ENCODE data around the gene MAPK4. TPM values are rescaled to one million over a fixed set of nuclear protein-coding genes. Genes with fewer than 3 reads are reported as not detected.

Gene MAPK4
- total RNA-seq, 1 donor from 2014 or later = 0.11 TPM

- Histone ChIP-seq H3K36me3 (ENCODE audit: insufficient read depth, low read length) (no peaks in the 10 kb centered on the region), H4K20me1 (ENCODE audit: insufficient read depth, low read length) (no peaks in the 10 kb centered on the region), H3K79me2 (ENCODE audit: insufficient read depth, low read length) (no peaks in the 10 kb centered on the region), H3K4me3 (ENCODE audit: insufficient read depth, low read depth, low read length) (no peak overlapping the region), H3K4me2 (ENCODE audit: low read length) (no peak overlapping the region), H3K27me3 (ENCODE audit: insufficient read depth, low read length) (no peaks in the 10 kb centered on the region), H3K9ac (ENCODE audit: low read length) (no peak overlapping the region), H3K4me1 (ENCODE audit: insufficient read depth, low read length) (no peaks in the 10 kb centered on the region), H3K9me3 (ENCODE audit: insufficient read depth, low read depth, low read length) (no peaks in the 10 kb centered on the region), H3K27ac (ENCODE audit: low read depth, low read length) (no peak overlapping the region), H2AFZ (ENCODE audit: low read depth, low read length) (no peak overlapping the region)
- Mint-ChIP-seq H3K27ac (ENCODE audit: unreplicated experiment) (no peak overlapping the region), H3K4me3 (ENCODE audit: unreplicated experiment) (no peak overlapping the region), H3K36me3 (ENCODE audit: low read depth, unreplicated experiment) (no peaks in the 10 kb centered on the region), H3K27me3 (ENCODE audit: low read depth, unreplicated experiment) (peaks cover 7% of the 10 kb centered on the region), H3K9me3 (ENCODE audit: unreplicated experiment) (peaks cover 6% of the 10 kb centered on the region), H3K4me1 (ENCODE audit: low read depth, unreplicated experiment) (no peaks in the 10 kb centered on the region)
- DNase-seq (ENCODE audit: low read depth) = no peak
- no peak for FAIRE-seq
- TF ChIP-seq CTCF (IDR thresholded peaks at IDR 0.05; ENCODE audit: insufficient read depth, low read depth, low read length) (no peak), EZH2 (IDR thresholded peaks at IDR 0.05; ENCODE audit: insufficient read depth, low read length) (no peak)
These were observed 197.5 kb downstream of the MAPK4 start for GRCh38 chr18:50757358-50757757.

GRCh38 chr18:50769463-50769862 lies 209.6 kb downstream of the MAPK4 start:
- Histone ChIP-seq H3K9me3 (ENCODE audit: insufficient read depth, low read depth, low read length) (no peaks in the 10 kb centered on the region), H3K4me2 (ENCODE audit: low read length) (no peak overlapping the region), H3K27ac (ENCODE audit: low read depth, low read length) (no peak overlapping the region), H3K36me3 (ENCODE audit: insufficient read depth, low read length) (no peaks in the 10 kb centered on the region), H3K27me3 (ENCODE audit: insufficient read depth, low read length) (no peaks in the 10 kb centered on the region), H3K4me1 (ENCODE audit: insufficient read depth, low read length) (no peaks in the 10 kb centered on the region), H2AFZ (ENCODE audit: low read depth, low read length) (no peak overlapping the region), H3K79me2 (ENCODE audit: insufficient read depth, low read length) (no peaks in the 10 kb centered on the region), H4K20me1 (ENCODE audit: insufficient read depth, low read length) (no peaks in the 10 kb centered on the region), H3K9ac (ENCODE audit: low read length) (no peak overlapping the region), H3K4me3 (ENCODE audit: insufficient read depth, low read depth, low read length) (no peak overlapping the region)
- H3K27me3 Mint-ChIP-seq (ENCODE audit: low read depth, unreplicated experiment) = no peaks in the 10 kb centered on the region
- H3K27ac Mint-ChIP-seq (ENCODE audit: unreplicated experiment) = no peak overlapping the region
- H3K36me3 Mint-ChIP-seq (ENCODE audit: low read depth, unreplicated experiment) = no peaks in the 10 kb centered on the region
- FAIRE-seq = no peak
- no peak for TF ChIP-seq EZH2 (IDR thresholded peaks at IDR 0.05; ENCODE audit: insufficient read depth, low read length)
- TF ChIP-seq CTCF (IDR thresholded peaks at IDR 0.05; ENCODE audit: insufficient read depth, low read depth, low read length) = no peak
- H3K4me1 Mint-ChIP-seq (ENCODE audit: low read depth, unreplicated experiment) = no peaks in the 10 kb centered on the region
- no peak for DNase-seq (ENCODE audit: low read depth)
- H3K9me3 Mint-ChIP-seq (ENCODE audit: unreplicated experiment) = peaks cover 21% of the 10 kb centered on the region
- no peak overlapping the region for H3K4me3 Mint-ChIP-seq (ENCODE audit: unreplicated experiment)

- Histone ChIP-seq H3K27ac (ENCODE audit: low read depth, low read length) (no peak overlapping the region), H2AFZ (ENCODE audit: low read depth, low read length) (no peak overlapping the region), H3K4me3 (ENCODE audit: insufficient read depth, low read depth, low read length) (no peak overlapping the region), H3K36me3 (ENCODE audit: insufficient read depth, low read length) (no peaks in the 10 kb centered on the region), H3K4me1 (ENCODE audit: insufficient read depth, low read length) (no peaks in the 10 kb centered on the region), H3K9me3 (ENCODE audit: insufficient read depth, low read depth, low read length) (no peaks in the 10 kb centered on the region), H3K79me2 (ENCODE audit: insufficient read depth, low read length) (no peaks in the 10 kb centered on the region), H4K20me1 (ENCODE audit: insufficient read depth, low read length) (no peaks in the 10 kb centered on the region), H3K4me2 (ENCODE audit: low read length) (no peak overlapping the region), H3K9ac (ENCODE audit: low read length) (no peak overlapping the region), H3K27me3 (ENCODE audit: insufficient read depth, low read length) (no peaks in the 10 kb centered on the region)
- TF ChIP-seq EZH2 (IDR thresholded peaks at IDR 0.05; ENCODE audit: insufficient read depth, low read length) = no peak
- no peak for TF ChIP-seq CTCF (IDR thresholded peaks at IDR 0.05; ENCODE audit: insufficient read depth, low read depth, low read length)
- no peaks in the 10 kb centered on the region for H3K4me1 Mint-ChIP-seq (ENCODE audit: low read depth, unreplicated experiment)
- no peaks in the 10 kb centered on the region for H3K9me3 Mint-ChIP-seq (ENCODE audit: unreplicated experiment)
- peaks cover 2% of the 10 kb centered on the region for H3K27me3 Mint-ChIP-seq (ENCODE audit: low read depth, unreplicated experiment)
- no peak overlapping the region for H3K4me3 Mint-ChIP-seq (ENCODE audit: unreplicated experiment)
- H3K36me3 Mint-ChIP-seq (ENCODE audit: low read depth, unreplicated experiment) = no peaks in the 10 kb centered on the region
- DNase-seq (ENCODE audit: low read depth) (no peak), FAIRE-seq (no peak)
- H3K27ac Mint-ChIP-seq (ENCODE audit: unreplicated experiment) = no peak overlapping the region
These were observed 215.3 kb downstream of the MAPK4 start for GRCh38 chr18:50775207-50775606.
